ENCODE measurements around the gene RPEL1.
"Not testable (repeated sequence)": the region's sequence is repeated elsewhere in the genome, so short reads cannot be mapped to it uniquely, and the experiment has no call there.

Gene RPEL1

GRCh38 chr10:103207141-103207540 is 38.5 kb upstream of the RPEL1 start:
- Histone ChIP-seq H3K36me3 (ENCODE audit: control insufficient read depth, insufficient read depth, low read length) (no peaks in the 10 kb centered on the region), H3K9me3 (ENCODE audit: control insufficient read depth, low read length) (no peaks in the 10 kb centered on the region), H3K4me2 (ENCODE audit: low read length) (no peak overlapping the region), H2AFZ (no peak overlapping the region), H3K4me1 (no peaks in the 10 kb centered on the region), H3K79me2 (no peaks in the 10 kb centered on the region), H3K9ac (no peak overlapping the region), H3K4me3 (ENCODE audit: low read depth, low read length) (no peak overlapping the region), H3K27ac (no peak overlapping the region), H3K27me3 (ENCODE audit: control insufficient read depth, insufficient read depth, low read length) (no peaks in the 10 kb centered on the region)
- TF ChIP-seq, protein P1, sequence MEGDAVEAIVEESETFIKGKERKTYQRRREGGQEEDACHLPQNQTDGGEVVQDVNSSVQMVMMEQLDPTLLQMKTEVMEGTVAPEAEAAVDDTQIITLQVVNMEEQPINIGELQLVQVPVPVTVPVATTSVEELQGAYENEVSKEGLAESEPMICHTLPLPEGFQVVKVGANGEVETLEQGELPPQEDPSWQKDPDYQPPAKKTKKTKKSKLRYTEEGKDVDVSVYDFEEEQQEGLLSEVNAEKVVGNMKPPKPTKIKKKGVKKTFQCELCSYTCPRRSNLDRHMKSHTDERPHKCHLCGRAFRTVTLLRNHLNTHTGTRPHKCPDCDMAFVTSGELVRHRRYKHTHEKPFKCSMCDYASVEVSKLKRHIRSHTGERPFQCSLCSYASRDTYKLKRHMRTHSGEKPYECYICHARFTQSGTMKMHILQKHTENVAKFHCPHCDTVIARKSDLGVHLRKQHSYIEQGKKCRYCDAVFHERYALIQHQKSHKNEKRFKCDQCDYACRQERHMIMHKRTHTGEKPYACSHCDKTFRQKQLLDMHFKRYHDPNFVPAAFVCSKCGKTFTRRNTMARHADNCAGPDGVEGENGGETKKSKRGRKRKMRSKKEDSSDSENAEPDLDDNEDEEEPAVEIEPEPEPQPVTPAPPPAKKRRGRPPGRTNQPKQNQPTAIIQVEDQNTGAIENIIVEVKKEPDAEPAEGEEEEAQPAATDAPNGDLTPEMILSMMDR (IDR thresholded peaks at IDR 0.05) = no peak

GRCh38 chr10:103207643-103208042 is 38.0 kb upstream of the RPEL1 start:
- not testable (repeated sequence) for H3K36me3 ChIP-seq (ENCODE audit: control insufficient read depth, insufficient read depth, low read length); H3K79me2 ChIP-seq; H2AFZ ChIP-seq; H3K4me1 ChIP-seq; H3K27ac ChIP-seq; H3K9me3 ChIP-seq (ENCODE audit: control insufficient read depth, low read length); H3K4me2 ChIP-seq (ENCODE audit: low read length); H3K9ac ChIP-seq; H3K27me3 ChIP-seq (ENCODE audit: control insufficient read depth, insufficient read depth, low read length); H3K4me3 ChIP-seq (ENCODE audit: low read depth, low read length)

GRCh38 chr10:103210262-103210661 is 35.4 kb upstream of the RPEL1 start:
- H3K9ac ChIP-seq; H3K79me2 ChIP-seq; H2AFZ ChIP-seq; H3K36me3 ChIP-seq (ENCODE audit: control insufficient read depth, insufficient read depth, low read length); H3K9me3 ChIP-seq (ENCODE audit: control insufficient read depth, low read length); H3K4me2 ChIP-seq (ENCODE audit: low read length); H3K4me3 ChIP-seq (ENCODE audit: low read depth, low read length); H3K4me1 ChIP-seq; H3K27ac ChIP-seq; H3K27me3 ChIP-seq (ENCODE audit: control insufficient read depth, insufficient read depth, low read length): not testable (repeated sequence)

- H3K4me1 ChIP-seq = no peaks in the 10 kb centered on the region
- no peaks in the 10 kb centered on the region for H3K79me2 ChIP-seq
- H3K4me3 ChIP-seq (ENCODE audit: low read depth, low read length) = no peak overlapping the region
- no peak overlapping the region for H2AFZ ChIP-seq
- H3K9ac ChIP-seq = no peak overlapping the region
- H3K36me3 ChIP-seq (ENCODE audit: control insufficient read depth, insufficient read depth, low read length) = no peaks in the 10 kb centered on the region
- H3K9me3 ChIP-seq (ENCODE audit: control insufficient read depth, low read length) = no peaks in the 10 kb centered on the region
- no peaks in the 10 kb centered on the region for H3K27me3 ChIP-seq (ENCODE audit: control insufficient read depth, insufficient read depth, low read length)
- TF ChIP-seq, protein P1 (IDR thresholded peaks at IDR 0.05) = no peak
- H3K4me2 ChIP-seq (ENCODE audit: low read length) = no peak overlapping the region
- H3K27ac ChIP-seq = no peak overlapping the region
Observed at GRCh38 chr10:103215601-103216000, 30.1 kb upstream of the RPEL1 start.

- H3K27me3 ChIP-seq (ENCODE audit: control insufficient read depth, insufficient read depth, low read length); H3K27ac ChIP-seq; H3K4me3 ChIP-seq (ENCODE audit: low read depth, low read length); H3K9ac ChIP-seq; H3K36me3 ChIP-seq (ENCODE audit: control insufficient read depth, insufficient read depth, low read length); H3K4me2 ChIP-seq (ENCODE audit: low read length); H3K9me3 ChIP-seq (ENCODE audit: control insufficient read depth, low read length); H3K79me2 ChIP-seq; H3K4me1 ChIP-seq: not testable (repeated sequence)
- H2AFZ ChIP-seq = peak overlapping the region; percentile 35
Observed at GRCh38 chr10:103216362-103216761, 29.3 kb upstream of the RPEL1 start.

DNA sequence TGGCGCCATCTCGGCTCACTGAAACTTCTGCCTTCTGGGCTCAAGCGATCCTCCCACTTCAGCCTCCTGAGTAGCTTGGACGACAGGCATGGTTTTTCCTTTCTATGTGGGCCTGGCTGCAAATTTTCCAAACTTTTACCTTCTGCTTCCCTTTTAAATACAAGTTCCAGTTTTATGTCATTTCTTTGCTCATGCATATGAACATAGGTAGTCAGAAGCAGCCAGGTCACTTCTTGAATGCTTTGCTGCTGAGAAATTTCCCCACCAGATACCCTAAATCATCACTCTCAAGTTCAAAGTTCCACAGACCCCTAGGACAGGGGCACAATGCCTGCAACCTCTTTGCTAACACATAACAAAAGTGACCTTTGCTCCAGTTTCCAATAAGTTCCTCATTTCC is 21.6 kb upstream of the RPEL1 start:
- Histone ChIP-seq H3K4me2 (ENCODE audit: low read length) (no peak overlapping the region), H2AFZ (no peak overlapping the region), H3K79me2 (no peaks in the 10 kb centered on the region), H3K4me1 (no peaks in the 10 kb centered on the region), H3K27me3 (ENCODE audit: control insufficient read depth, insufficient read depth, low read length) (no peaks in the 10 kb centered on the region), H3K4me3 (ENCODE audit: low read depth, low read length) (no peak overlapping the region), H3K9ac (no peak overlapping the region), H3K27ac (no peak overlapping the region), H3K9me3 (ENCODE audit: control insufficient read depth, low read length) (no peaks in the 10 kb centered on the region), H3K36me3 (ENCODE audit: control insufficient read depth, insufficient read depth, low read length) (no peaks in the 10 kb centered on the region)
- TF ChIP-seq, protein P1 (IDR thresholded peaks at IDR 0.05) = no peak

- H3K79me2 ChIP-seq; H3K27ac ChIP-seq; H3K4me3 ChIP-seq (ENCODE audit: low read depth, low read length); H3K36me3 ChIP-seq (ENCODE audit: control insufficient read depth, insufficient read depth, low read length); H3K9me3 ChIP-seq (ENCODE audit: control insufficient read depth, low read length); H2AFZ ChIP-seq; H3K4me2 ChIP-seq (ENCODE audit: low read length); H3K27me3 ChIP-seq (ENCODE audit: control insufficient read depth, insufficient read depth, low read length); H3K4me1 ChIP-seq; H3K9ac ChIP-seq: not testable (repeated sequence)
Observed at GRCh38 chr10:103224721-103225120, 21.0 kb upstream of the RPEL1 start.
